MM.1S (cell line): Measurements from ENCODE around the gene ORAI2.

Experiments used
- CTCF ChIP-seq: fragments of 300-600 bp; sonication (generic); IDR thresholded peaks from 2 replicates; pipeline ENCODE4 v1.5.1; 2016; ENCODE audit warnings: antibody characterized with exemption, low read length, mixed read lengths
- EZH2phosphoT487 ChIP-seq: fragments of 300-600 bp; sonication (generic); IDR thresholded peaks from 2 replicates; pipeline ENCODE4 v1.6.1; 2018; ENCODE audit warnings: antibody characterized with exemption, low read length

GRCh38 chr7:102436118-102436517 lies 2.7 kb downstream of the ORAI2 start:
- TF ChIP-seq CTCF (no peak), EZH2phosphoT487 (no peak)
